Lower lobe of right lung (tissue), 2 donors: ENCODE measurements around the gene NVL. TPM values are rescaled to one million over a fixed set of nuclear protein-coding genes. Genes with fewer than 3 reads are reported as not detected.

Experiments
- ATAC-seq, 2 donors: fragments of 200-7000 bp; cut with Tn5 transposase; one replicate each; pipeline ENCODE4 v1.9.1; 2020 to 2022; ENCODE audit warnings: mild to moderate bottlenecking in 2 of 2, moderate library complexity in 2 of 2
- DNase-seq: peaks from one replicate; pipeline ENCODE4 v3.0.0-alpha.2; 2020
- H3K27ac ChIP-seq: fragments of 200-600 bp; one replicate; pipeline ENCODE4 v1.8.0; 2022
- H3K27me3 ChIP-seq: fragments of 200-600 bp; one replicate; pipeline ENCODE4 v1.8.0; 2022; ENCODE audit warnings: low read depth
- H3K36me3 ChIP-seq: fragments of 200-600 bp; one replicate; pipeline ENCODE4 v1.8.0; 2022; ENCODE audit warnings: mild to moderate bottlenecking
- H3K4me1 ChIP-seq: fragments of 200-600 bp; one replicate; pipeline ENCODE4 v1.8.0; 2022
- H3K4me3 ChIP-seq: fragments of 200-600 bp; one replicate; pipeline ENCODE4 v1.8.0; 2022; ENCODE audit warnings: mild to moderate bottlenecking
- H3K9me3 ChIP-seq: fragments of 200-600 bp; one replicate; pipeline ENCODE4 v1.8.0; 2022
- intact Hi-C: fragments of 100-400 bp; cut with DNase I; formaldehyde crosslinking; loops from one replicate; pipeline ENCODE4 v1.11.0; 2022
- total RNA-seq: library from RNA; stranded (reverse); fragmentation: NEBNext Ultra II Directional; extraction: Animal tissue kit (Norgen Biotek cat#: 25700); gene quantifications from one replicate; pipeline ENCODE4 v1.2.1, GENCODE V29; 2021
- TF ChIP-seq, protein P1 (sequence below): fragments of 200-600 bp; IDR thresholded peaks from one replicate; pipeline ENCODE4 v1.8.0; 2022; ENCODE audit warnings: antibody characterized with exemption, mild to moderate bottlenecking
- donor health status: DM: no; HTN: yes; CAD: no; lungs with severe emphysema.

Gene NVL
- total RNA-seq, 1 donor from 2014 or later: 30.4 TPM

DNA sequence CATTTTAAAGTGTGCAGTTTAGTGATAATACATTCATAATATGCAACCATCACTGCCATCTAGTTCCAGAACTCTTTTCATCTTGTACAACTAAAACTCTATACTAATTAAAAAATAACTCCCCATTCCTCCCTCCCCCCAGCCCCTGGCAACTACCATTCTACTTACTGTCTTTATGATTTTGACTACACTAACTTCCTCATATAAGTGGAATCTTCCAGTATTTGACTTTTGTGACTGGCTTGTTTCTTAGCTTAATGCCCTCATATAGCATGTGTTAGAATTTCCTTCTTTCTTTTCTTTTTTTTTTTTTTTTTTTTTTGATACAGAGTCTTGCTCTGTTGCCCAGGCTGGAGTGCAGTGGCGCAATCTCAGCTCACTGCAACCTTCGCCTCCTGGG lies 1.4 kb upstream of the NVL start:
- intact Hi-C loops: loop anchor here (5.0 kb wide), 1 partner anchor 214 kb away; no protein-coding TSS in a partner anchor
- TF ChIP-seq, protein P1, sequence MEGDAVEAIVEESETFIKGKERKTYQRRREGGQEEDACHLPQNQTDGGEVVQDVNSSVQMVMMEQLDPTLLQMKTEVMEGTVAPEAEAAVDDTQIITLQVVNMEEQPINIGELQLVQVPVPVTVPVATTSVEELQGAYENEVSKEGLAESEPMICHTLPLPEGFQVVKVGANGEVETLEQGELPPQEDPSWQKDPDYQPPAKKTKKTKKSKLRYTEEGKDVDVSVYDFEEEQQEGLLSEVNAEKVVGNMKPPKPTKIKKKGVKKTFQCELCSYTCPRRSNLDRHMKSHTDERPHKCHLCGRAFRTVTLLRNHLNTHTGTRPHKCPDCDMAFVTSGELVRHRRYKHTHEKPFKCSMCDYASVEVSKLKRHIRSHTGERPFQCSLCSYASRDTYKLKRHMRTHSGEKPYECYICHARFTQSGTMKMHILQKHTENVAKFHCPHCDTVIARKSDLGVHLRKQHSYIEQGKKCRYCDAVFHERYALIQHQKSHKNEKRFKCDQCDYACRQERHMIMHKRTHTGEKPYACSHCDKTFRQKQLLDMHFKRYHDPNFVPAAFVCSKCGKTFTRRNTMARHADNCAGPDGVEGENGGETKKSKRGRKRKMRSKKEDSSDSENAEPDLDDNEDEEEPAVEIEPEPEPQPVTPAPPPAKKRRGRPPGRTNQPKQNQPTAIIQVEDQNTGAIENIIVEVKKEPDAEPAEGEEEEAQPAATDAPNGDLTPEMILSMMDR: no peak
- peaks cover 29% of the 10 kb centered on the region for H3K4me1 ChIP-seq
- H3K4me3 ChIP-seq: no peak overlapping the region
- DNase-seq: no peak
- H3K9me3 ChIP-seq: no peaks in the 10 kb centered on the region
- no peaks in the 10 kb centered on the region for H3K36me3 ChIP-seq
- ATAC-seq: no peak
- H3K27ac ChIP-seq: peak overlapping the region; percentile 96
- no peaks in the 10 kb centered on the region for H3K27me3 ChIP-seq

DNA sequence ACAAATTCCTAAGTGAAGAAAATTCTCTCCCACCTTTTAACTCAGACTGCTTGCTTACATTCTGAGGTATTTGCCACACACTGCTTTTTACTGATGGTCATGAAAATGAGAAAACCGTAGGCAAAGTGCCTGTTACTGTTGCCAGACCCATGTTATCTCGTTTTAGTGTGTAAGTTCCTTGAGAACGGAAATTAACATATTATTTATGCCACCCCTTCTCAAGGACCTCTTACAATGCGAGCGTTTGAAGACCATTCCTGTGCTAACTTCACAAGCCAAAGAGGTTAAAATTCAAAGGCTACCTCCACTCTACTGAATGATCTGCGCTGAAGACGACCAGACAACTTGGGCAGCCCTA lies 509 bp downstream of the NVL start:
- peak overlapping the region; percentile 91 for H3K4me3 ChIP-seq
- H3K27ac ChIP-seq: peak overlapping the region; percentile 96
- H3K27me3 ChIP-seq: no peaks in the 10 kb centered on the region
- TF ChIP-seq, protein P1: no peak
- ATAC-seq (no peak), DNase-seq (no peak)
- intact Hi-C loops: no loop called here
- peaks cover 13% of the 10 kb centered on the region for H3K36me3 ChIP-seq
- peaks cover 29% of the 10 kb centered on the region for H3K4me1 ChIP-seq
- H3K9me3 ChIP-seq: no peaks in the 10 kb centered on the region

DNA sequence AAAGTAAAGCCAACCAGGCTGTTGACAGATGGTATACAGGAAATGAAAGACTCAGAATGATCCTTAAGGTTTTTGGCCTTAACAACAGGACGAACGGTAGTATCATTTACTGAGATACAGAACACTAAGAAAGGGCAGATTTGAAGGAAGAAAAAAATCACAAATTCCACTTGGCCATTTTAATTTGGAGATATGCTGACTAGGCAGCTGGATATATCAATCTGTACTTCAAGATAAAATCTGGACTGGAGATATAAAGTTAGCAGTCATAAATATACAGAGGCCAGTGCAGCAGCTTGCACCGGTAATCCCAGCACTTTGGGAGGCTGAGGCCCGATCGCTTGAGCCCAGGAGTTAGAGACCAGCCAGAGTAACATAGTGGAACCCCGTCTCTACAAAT lies 1.3 kb downstream of the NVL start:
- intact Hi-C loops: no loop called here
- Histone ChIP-seq H3K27me3 (no peaks in the 10 kb centered on the region), H3K4me3 (peak overlapping the region; percentile 91), H3K4me1 (peaks cover 29% of the 10 kb centered on the region), H3K36me3 (peaks cover 18% of the 10 kb centered on the region), H3K27ac (no peak overlapping the region), H3K9me3 (no peaks in the 10 kb centered on the region)
- TF ChIP-seq, protein P1: no peak
- no peak for ATAC-seq
- no peak for DNase-seq

DNA sequence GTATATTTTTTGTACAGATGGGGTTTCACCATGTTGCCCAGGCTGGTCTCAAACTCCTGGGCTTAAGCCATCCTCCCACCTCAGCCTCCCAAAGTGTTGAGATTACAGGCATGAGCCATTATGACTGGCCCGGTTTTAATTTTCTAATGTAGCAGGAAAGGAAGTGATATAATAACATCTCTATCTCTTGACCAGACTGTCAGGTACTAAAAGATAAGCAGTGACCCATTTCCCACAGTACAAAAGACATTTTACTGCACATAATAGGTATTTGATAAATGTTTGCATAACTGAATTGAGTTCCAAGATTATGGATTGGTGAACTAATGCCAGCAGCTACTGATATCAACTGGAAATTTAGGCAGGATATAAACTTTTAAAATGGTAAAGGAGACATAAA lies 4.0 kb downstream of the NVL start:
- Histone ChIP-seq H3K4me3 (no peak overlapping the region), H3K4me1 (peaks cover 26% of the 10 kb centered on the region), H3K27ac (no peak overlapping the region), H3K36me3 (peaks cover 24% of the 10 kb centered on the region), H3K27me3 (no peaks in the 10 kb centered on the region), H3K9me3 (no peaks in the 10 kb centered on the region)
- DNase-seq: no peak
- TF ChIP-seq, protein P1: no peak
- ATAC-seq: no peak
- intact Hi-C loops: no loop called here

DNA sequence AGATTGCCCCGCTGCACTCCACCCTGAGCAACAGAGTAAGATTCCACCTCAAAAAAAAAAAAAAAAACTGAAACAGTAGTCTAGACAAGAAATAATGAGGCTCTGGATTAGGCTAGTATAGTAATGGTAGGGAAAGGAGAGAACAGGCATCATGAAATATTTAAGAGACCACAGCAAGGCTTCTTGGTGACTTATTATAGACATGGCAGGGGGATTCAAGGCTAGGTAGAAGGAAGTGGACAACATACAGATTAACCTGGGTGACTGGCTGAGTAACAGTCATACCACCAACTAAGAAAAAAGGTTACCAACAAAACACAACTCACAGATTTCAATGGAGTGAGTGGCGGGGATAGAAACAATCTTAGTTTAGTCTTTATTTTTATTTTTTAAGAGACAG lies 8.3 kb downstream of the NVL start:
- TF ChIP-seq, protein P1: no peak
- DNase-seq: no peak
- Histone ChIP-seq H3K4me3 (no peak overlapping the region), H3K4me1 (no peaks in the 10 kb centered on the region), H3K27ac (no peak overlapping the region), H3K36me3 (peaks cover 40% of the 10 kb centered on the region), H3K9me3 (no peaks in the 10 kb centered on the region), H3K27me3 (no peaks in the 10 kb centered on the region)
- intact Hi-C loops: no loop called here
- no peak for ATAC-seq
